ENCODE data around the gene PAGR1.

DNA sequence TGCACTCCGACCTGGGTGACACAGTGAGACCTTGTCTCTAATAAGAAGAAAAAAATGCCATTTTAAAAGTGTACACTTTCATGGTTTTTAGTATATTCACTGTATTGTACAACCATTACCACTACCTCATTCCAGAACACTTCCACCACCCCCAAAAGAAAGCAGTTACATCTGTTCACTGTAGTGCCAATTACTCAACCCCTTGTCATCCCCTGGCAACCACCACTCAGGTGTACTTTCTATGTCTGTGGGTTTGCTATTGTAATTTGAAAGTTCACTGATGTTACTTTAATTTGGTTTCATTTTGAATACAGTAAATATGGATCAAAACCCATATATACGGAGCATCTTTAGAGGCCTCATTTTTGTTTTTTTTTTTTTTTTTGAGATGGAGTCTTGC lies 31.8 kb upstream of the PAGR1 start:
- TF ChIP-seq POLR2AphosphoS5 (IDR thresholded peaks at IDR 0.05; ENCODE audit: low read depth, low read length) (no peak), POLR2A (IDR thresholded peaks at IDR 0.05; ENCODE audit: low read depth, low read length) (no peak), TAF1 (IDR thresholded peaks at IDR 0.05; ENCODE audit: borderline replicate concordance, low read depth, low read length) (no peak)

Data from GM12892 (cell line).